GM18909 (cell line): Measurements from ENCODE around the gene FAM81B.

Source experiments
- ATAC-seq: cut with Tn5 transposase; IDR thresholded peaks from one replicate; pipeline ENCODE4 v1.9.1; 2021; ENCODE audit warnings: mild to moderate bottlenecking; ENCODE audit not compliant: unreplicated experiment, poor library complexity

Gene FAM81B

GRCh38 chr5:95449460-95449859, 58.3 kb downstream of the FAM81B start:
- ATAC-seq, result no peak

GRCh38 chr5:95454536-95454935, 63.4 kb downstream of the FAM81B start:
- no peak for ATAC-seq

DNA sequence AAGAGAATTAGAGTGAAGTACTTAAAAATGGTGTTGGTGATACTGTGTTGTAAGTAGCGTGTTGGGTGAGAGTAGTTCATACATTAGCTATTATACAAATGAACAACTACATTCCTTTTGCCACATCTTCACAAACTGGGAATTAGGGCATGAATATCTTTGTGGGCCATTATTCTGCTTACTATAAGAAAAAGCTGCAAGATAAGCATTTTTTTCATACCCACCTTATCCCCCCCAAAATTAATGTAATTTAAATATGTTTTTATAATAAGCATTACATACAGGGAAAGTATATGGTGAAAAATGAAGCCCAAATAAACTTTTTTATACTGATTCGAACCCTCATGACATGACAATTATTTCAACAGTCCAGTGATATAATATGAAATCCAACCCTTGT, 69.5 kb downstream of the FAM81B start:
- no peak for ATAC-seq

- no peak for ATAC-seq
Observed at GRCh38 chr5:95471487-95471886, 80.3 kb downstream of the FAM81B start.

DNA sequence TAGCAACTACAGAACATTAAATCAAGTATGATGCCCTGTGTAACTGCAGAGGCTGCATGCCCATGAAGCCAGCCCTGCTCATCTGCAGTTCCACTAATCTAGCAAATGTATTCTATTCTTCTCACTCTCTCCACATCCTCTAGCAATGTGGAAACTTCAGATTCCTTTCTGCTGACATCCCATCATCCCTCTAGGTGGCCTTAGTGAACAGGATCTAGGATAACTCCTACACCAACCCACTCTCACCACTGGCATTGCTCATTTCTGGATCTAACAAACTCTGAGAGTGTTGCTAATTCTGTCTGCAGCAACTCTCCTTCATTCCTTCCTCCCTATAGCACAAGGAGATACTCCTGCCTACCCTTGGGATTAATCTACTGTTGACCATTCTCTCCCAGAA, 80.8 kb downstream of the FAM81B start:
- ATAC-seq, result no peak

DNA sequence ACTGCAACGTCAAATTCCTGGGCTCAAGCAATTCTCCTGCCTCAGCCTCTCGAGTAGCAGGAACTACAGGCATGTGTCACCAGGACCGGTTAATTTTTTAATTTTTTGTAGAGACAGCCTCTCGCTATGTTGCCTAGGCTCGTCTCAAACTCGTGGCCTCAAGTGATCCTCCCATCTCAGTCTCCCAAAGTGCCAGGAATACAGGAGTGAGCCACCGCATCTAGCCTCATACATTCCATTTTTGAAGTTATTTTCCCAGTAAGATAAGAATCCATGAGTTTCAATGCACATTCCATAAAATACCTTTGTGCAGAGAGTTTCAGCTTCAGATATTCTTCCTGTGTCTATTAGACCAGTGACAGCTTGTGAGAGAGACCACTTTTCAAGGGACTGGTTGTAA, 93.3 kb downstream of the FAM81B start:
- no peak for ATAC-seq

DNA sequence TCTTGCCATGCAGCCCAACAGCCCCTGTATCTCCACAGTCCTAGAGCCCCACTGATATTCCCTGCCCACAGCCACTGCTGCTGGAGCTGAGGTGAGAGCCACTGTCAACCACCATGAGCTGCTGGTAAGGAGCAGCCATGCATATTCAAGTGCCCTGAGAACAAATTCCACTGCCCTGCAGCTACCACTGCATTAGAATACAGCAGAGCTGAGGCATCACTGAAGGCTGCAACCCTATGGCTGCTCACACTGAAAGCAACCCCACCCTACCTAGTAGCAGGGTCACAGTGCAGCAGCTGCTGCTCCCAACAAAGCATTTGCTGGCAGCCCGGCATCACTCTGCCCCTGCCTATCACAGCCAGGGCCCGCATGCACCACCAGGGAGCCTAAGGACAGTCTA, 95.0 kb downstream of the FAM81B start:
- no peak for ATAC-seq

GRCh38 chr5:95487880-95488279, 96.7 kb downstream of the FAM81B start:
- no peak for ATAC-seq
